Endothelial cell of umbilical vein (primary cell): ENCODE data around the gene NXPH4. TPM values are rescaled to one million over a fixed set of nuclear protein-coding genes. Genes with fewer than 3 reads are reported as not detected.

ENCODE experiments used
- BruUV-seq: library from RNA; stranded (reverse); fragments of 400-500 nt; replicated peaks from 2 replicates; lab custom pipeline; 2021; lab: Mats Ljungman, UMichigan
- CTCF ChIA-PET: fragments of 300-600, 350-600 bp; sonication (Branson Sonifier 250); formaldehyde crosslinking; loops from one replicate; lab custom pipeline; 2021; ENCODE audit warnings: antibody characterized with exemption, inconsistent platforms; lab: Charles Lee
- POLR2A ChIA-PET: fragments of 300-600, 350-600 bp; sonication (Branson Sonifier 250); formaldehyde crosslinking; loops from one replicate; lab custom pipeline; 2021; ENCODE audit warnings: antibody characterized with exemption, inconsistent platforms; lab: Charles Lee
- DNase-seq: peaks from one replicate; pipeline ENCODE4 v3.0.0-alpha.2; 2011; ENCODE audit warnings: low read depth, low spot score
- FAIRE-seq: peaks from 2 replicates; lab custom pipeline; 2011; peaks lifted over from hg19 to GRCh38; lab: Jason Lieb, UNC
- H2AFZ ChIP-seq: 2 replicates; pipeline ENCODE4 v1.6.0; 2012; ENCODE audit warnings: low read depth, low read length, control low read depth, inconsistent platforms
- H3K27ac ChIP-seq: 2 replicates; pipeline ENCODE4 v1.5.1; 2011; ENCODE audit warnings: low read depth, mild to moderate bottlenecking, control low read depth, low read length, moderate library complexity; ENCODE audit not compliant: insufficient read depth
- H3K27me3 ChIP-seq, 2 experiments: 2 replicates each; pipeline versions ENCODE4 v1.6.0 to v1.6.1; 2011; ENCODE audit warnings: low read length in 2 of 2, mixed read lengths in 1 of 2; ENCODE audit not compliant: control insufficient read depth in 2 of 2, insufficient read depth in 2 of 2
- H3K36me3 ChIP-seq, 2 experiments: 2 replicates in 1 of 2; 3 replicates in 1 of 2; pipeline ENCODE4 v1.5.1; 2011; ENCODE audit warnings: low read length in 2 of 2, mild to moderate bottlenecking in 1 of 2, moderate library complexity in 1 of 2; ENCODE audit not compliant: control insufficient read depth in 2 of 2, insufficient read depth in 2 of 2; ENCODE audit errors: extremely low read depth in 1 of 2
- H3K4me1 ChIP-seq: 3 replicates; pipeline ENCODE4 v1.5.1; 2011; ENCODE audit warnings: mild to moderate bottlenecking, low read length; ENCODE audit not compliant: control insufficient read depth, insufficient read depth; ENCODE audit errors: extremely low read depth
- H3K4me2 ChIP-seq: 2 replicates; pipeline ENCODE4 v1.6.1; 2011; ENCODE audit warnings: low read length, control low read depth, mixed read lengths; ENCODE audit not compliant: insufficient read depth
- H3K4me3 ChIP-seq, 3 experiments: fragments of 200-600 bp in 1 of 3; sonication (generic), shearing (Covaris generic) in 1 of 3; replicated peaks in 1 of 3; 2 replicates each; pipeline ENCODE4 v1.5.1; 2011 to 2016; ENCODE audit warnings: control low read depth in 3 of 3, low read length in 3 of 3, mild to moderate bottlenecking in 2 of 3, inconsistent platforms in 1 of 3, low read depth in 1 of 3, moderate library complexity in 1 of 3; ENCODE audit not compliant: insufficient read depth in 1 of 3
- H3K79me2 ChIP-seq: 2 replicates; pipeline ENCODE4 v1.6.0; 2012; ENCODE audit warnings: low read length, inconsistent platforms; ENCODE audit not compliant: control insufficient read depth, insufficient read depth
- H3K9ac ChIP-seq: replicated peaks from 2 replicates; pipeline ENCODE3; 2011; ENCODE audit warnings: low read length, control low read depth; ENCODE audit not compliant: insufficient read depth; ENCODE audit errors: extremely low read depth
- H3K9me1 ChIP-seq: replicated peaks from 3 replicates; pipeline ENCODE4 v1.6.0; 2011; ENCODE audit warnings: mild to moderate bottlenecking, low read length; ENCODE audit not compliant: control insufficient read depth, insufficient read depth; ENCODE audit errors: extremely low read depth
- H3K9me3 ChIP-seq: replicated peaks from 2 replicates; pipeline ENCODE4 v1.5.1; 2012; ENCODE audit warnings: low read length, inconsistent platforms; ENCODE audit not compliant: control insufficient read depth, insufficient read depth
- H4K20me1 ChIP-seq: replicated peaks from 2 replicates; pipeline ENCODE3; 2011; ENCODE audit warnings: mild to moderate bottlenecking, low read length; ENCODE audit not compliant: control insufficient read depth, insufficient read depth; ENCODE audit errors: extremely low read depth
- EZH2 ChIP-seq: IDR thresholded peaks from 2 replicates; pipeline ENCODE4 v1.6.1; 2012; ENCODE audit warnings: borderline replicate concordance, low read depth, mild to moderate bottlenecking, moderate library complexity, low read length, inconsistent platforms; ENCODE audit not compliant: severe bottlenecking
- FOS ChIP-seq: IDR thresholded peaks from 2 replicates; pipeline ENCODE4 v1.6.1; 2011; ENCODE audit warnings: mild to moderate bottlenecking, low read length, moderate library complexity, borderline replicate concordance; ENCODE audit not compliant: insufficient read depth
- GATA2 ChIP-seq: IDR thresholded peaks from 2 replicates; pipeline ENCODE4 v1.7.0; 2011; ENCODE audit warnings: low read depth, mild to moderate bottlenecking, moderate library complexity, mixed read lengths, low read length; ENCODE audit not compliant: insufficient read length, insufficient read depth
- JUN ChIP-seq: IDR thresholded peaks from 2 replicates; pipeline ENCODE4 v1.6.1; 2011; ENCODE audit warnings: borderline replicate concordance, low read depth; ENCODE audit not compliant: insufficient read length, insufficient read depth
- MYC ChIP-seq: IDR thresholded peaks from one replicate; pipeline ENCODE4 v1.6.1; 2011; ENCODE audit warnings: mild to moderate bottlenecking, low read depth, low read length
- POLR2A ChIP-seq: IDR thresholded peaks from 2 replicates; pipeline ENCODE4 v1.6.1; 2012; ENCODE audit warnings: low read depth, mild to moderate bottlenecking, control low read depth, low read length
- POLR2AphosphoS5 ChIP-seq: IDR thresholded peaks from 2 replicates; pipeline ENCODE4 v1.6.1; 2012; ENCODE audit warnings: low read depth, mild to moderate bottlenecking, control low read depth, low read length, moderate library complexity; ENCODE audit not compliant: insufficient read depth
- dilution Hi-C: fragments of 300-500 bp; cut with MboI; formaldehyde crosslinking; loops from one replicate; pipeline ENCODE4 v1.15.0; 2019; ENCODE audit warnings: low sequenced_read_pairs; ENCODE audit not compliant: extremely low pct_ligation_motif_present
- intact Hi-C: fragments of 100-400 bp; cut with micrococcal nuclease; formaldehyde crosslinking; loops from one replicate; pipeline ENCODE4 v1.10.0; 2022
- polyA plus RNA-seq, 4 experiments: library from polyadenylated mRNA; depleted of rRNA in 3 of 4; stranded (reverse) in 3 of 4; unstranded in 1 of 4; fragments of >200 nt; gene quantifications; 2 replicates each; pipeline versions ENCODE4 v1.2.1 to v1.2.3, GENCODE V29; 2011 to 2012; ENCODE audit warnings: missing spikeins in 1 of 4
- total RNA-seq: library from RNA; stranded (reverse); gene quantifications from 2 replicates; pipeline ENCODE4 v1.2.3, GENCODE V29; 2021
- TF ChIP-seq, protein P1 (sequence below), 2 donors: IDR thresholded peaks; 1 replicate in 1 of 2; 2 replicates in 1 of 2; pipeline ENCODE4 v1.5.1; 2011; ENCODE audit warnings: low read length in 2 of 2, mild to moderate bottlenecking in 2 of 2, moderate library complexity in 2 of 2, control low read depth in 1 of 2, inconsistent platforms in 1 of 2, low read depth in 1 of 2; ENCODE audit not compliant: insufficient read depth in 1 of 2; ENCODE audit errors: extremely low read depth in 1 of 2
- TF ChIP-seq, protein P2 (sequence below): IDR thresholded peaks from 2 replicates; pipeline ENCODE4 v1.6.1; 2011; ENCODE audit not compliant: insufficient read depth, insufficient read length

Gene NXPH4
- total and polyA plus RNA-seq, 2 donors (not counting 3 experiments of a cell fraction or from before 2014, with no cell fraction given) = 0.07 TPM; not detected in 1

DNA sequence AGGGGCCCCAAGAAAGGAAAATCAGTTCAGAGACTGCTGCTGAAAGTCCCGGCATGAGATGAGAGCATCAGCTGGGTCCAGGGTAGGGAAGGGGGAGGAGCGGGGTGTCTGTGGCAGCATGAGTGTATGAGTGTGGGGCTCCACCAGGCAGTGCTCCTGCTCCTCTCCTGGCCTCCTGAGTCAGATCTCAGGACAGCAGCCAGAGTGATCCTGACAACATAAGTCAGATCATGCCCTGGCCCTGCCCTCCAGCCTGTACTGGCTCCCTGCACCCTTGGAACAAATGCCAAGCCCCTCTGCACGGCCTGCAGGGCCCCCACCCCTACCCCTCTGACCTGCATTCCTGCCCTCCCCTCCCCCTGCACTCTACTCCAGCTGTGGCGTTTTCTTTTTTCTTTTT is 44.9 kb upstream of the NXPH4 start:
- CTCF ChIA-PET = interaction anchor here (0.9 to 13.0 kb wide), 4 partner anchors 14 to 169 kb away, joined by 3 to 429 read pairs (median 62); partner anchors contain the start of gene LRP1
- dilution Hi-C loops = loop anchor here (5.0 kb wide), 1 partner anchor 49 kb away; no protein-coding TSS in a partner anchor
- no peak overlapping the region for H3K4me3 ChIP-seq
- H3K9ac ChIP-seq = no peak overlapping the region
- TF ChIP-seq POLR2AphosphoS5 (no peak), EZH2 (no peak), MYC (no peak), JUN (no peak), FOS (no peak), POLR2A (no peak), GATA2 (no peak)
- TF ChIP-seq, protein P1, sequence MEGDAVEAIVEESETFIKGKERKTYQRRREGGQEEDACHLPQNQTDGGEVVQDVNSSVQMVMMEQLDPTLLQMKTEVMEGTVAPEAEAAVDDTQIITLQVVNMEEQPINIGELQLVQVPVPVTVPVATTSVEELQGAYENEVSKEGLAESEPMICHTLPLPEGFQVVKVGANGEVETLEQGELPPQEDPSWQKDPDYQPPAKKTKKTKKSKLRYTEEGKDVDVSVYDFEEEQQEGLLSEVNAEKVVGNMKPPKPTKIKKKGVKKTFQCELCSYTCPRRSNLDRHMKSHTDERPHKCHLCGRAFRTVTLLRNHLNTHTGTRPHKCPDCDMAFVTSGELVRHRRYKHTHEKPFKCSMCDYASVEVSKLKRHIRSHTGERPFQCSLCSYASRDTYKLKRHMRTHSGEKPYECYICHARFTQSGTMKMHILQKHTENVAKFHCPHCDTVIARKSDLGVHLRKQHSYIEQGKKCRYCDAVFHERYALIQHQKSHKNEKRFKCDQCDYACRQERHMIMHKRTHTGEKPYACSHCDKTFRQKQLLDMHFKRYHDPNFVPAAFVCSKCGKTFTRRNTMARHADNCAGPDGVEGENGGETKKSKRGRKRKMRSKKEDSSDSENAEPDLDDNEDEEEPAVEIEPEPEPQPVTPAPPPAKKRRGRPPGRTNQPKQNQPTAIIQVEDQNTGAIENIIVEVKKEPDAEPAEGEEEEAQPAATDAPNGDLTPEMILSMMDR (IDR thresholded peaks at IDR 0.05; ENCODE audit: extremely low read depth in 1 of 2, insufficient read depth in 1 of 2, low read depth in 1 of 2, low read length in 2 of 2) = no peak
- TF ChIP-seq, protein P2, sequence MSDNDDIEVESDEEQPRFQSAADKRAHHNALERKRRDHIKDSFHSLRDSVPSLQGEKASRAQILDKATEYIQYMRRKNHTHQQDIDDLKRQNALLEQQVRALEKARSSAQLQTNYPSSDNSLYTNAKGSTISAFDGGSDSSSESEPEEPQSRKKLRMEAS = no peak
- DNase-seq (no peak), FAIRE-seq (no peak)
- H3K4me1 ChIP-seq = no peaks in the 10 kb centered on the region
- no peaks in the 10 kb centered on the region for H3K27me3 ChIP-seq
- no peak overlapping the region for H2AFZ ChIP-seq
- H4K20me1 ChIP-seq = no peaks in the 10 kb centered on the region
- H3K27ac ChIP-seq = no peak overlapping the region
- no peaks in the 10 kb centered on the region for H3K9me3 ChIP-seq
- H3K9me1 ChIP-seq = no peaks in the 10 kb centered on the region
- no peaks in the 10 kb centered on the region for H3K79me2 ChIP-seq
- no TSS peak for BruUV-seq
- H3K4me2 ChIP-seq = no peak overlapping the region
- H3K36me3 ChIP-seq = no peaks in the 10 kb centered on the region
- intact Hi-C loops = no loop called here
- POLR2A ChIA-PET = no interaction called here
